ENCODE data around the gene ABCB6.

ABCB6 gene

GRCh38 chr2:219244789-219245147, 26.0 kb upstream of the ABCB6 start:
- no peak for DNase-seq (ENCODE audit: low read depth)
- H3K4me3 ChIP-seq (ENCODE audit: low read length), result peak overlapping the region; percentile 93
- peaks cover 14% of the 10 kb centered on the region for H3K36me3 ChIP-seq (ENCODE audit: control insufficient read depth, insufficient read depth, low read length, severe bottlenecking)
- no peaks in the 10 kb centered on the region for H3K9me3 ChIP-seq (ENCODE audit: control insufficient read depth, low read length)
- no peaks in the 10 kb centered on the region for H3K27me3 ChIP-seq (replicated peaks; ENCODE audit: control insufficient read depth, insufficient read depth, low read length)
- H3K9ac ChIP-seq (ENCODE audit: low read length), result peak overlapping the region; percentile 96
- peaks cover 40% of the 10 kb centered on the region for H3K4me1 ChIP-seq (ENCODE audit: control insufficient read depth, insufficient read depth, low read length)

- H3K9ac ChIP-seq (ENCODE audit: low read length), result peak overlapping the region; percentile 72
- peaks cover 21% of the 10 kb centered on the region for H3K36me3 ChIP-seq (ENCODE audit: control insufficient read depth, insufficient read depth, low read length, severe bottlenecking)
- no peaks in the 10 kb centered on the region for H3K9me3 ChIP-seq (ENCODE audit: control insufficient read depth, low read length)
- H3K4me3 ChIP-seq (ENCODE audit: low read length), result peak overlapping the region; percentile 67
- peaks cover 28% of the 10 kb centered on the region for H3K4me1 ChIP-seq (ENCODE audit: control insufficient read depth, insufficient read depth, low read length)
- no peak for DNase-seq (ENCODE audit: low read depth)
- H3K27me3 ChIP-seq (replicated peaks; ENCODE audit: control insufficient read depth, insufficient read depth, low read length), result no peaks in the 10 kb centered on the region
Observed at GRCh38 chr2:219243291-219243761, 24.6 kb upstream of the ABCB6 start.

- no peaks in the 10 kb centered on the region for H3K27me3 ChIP-seq (replicated peaks; ENCODE audit: control insufficient read depth, insufficient read depth, low read length)
- no peaks in the 10 kb centered on the region for H3K9me3 ChIP-seq (ENCODE audit: control insufficient read depth, low read length)
- no peak for DNase-seq (ENCODE audit: low read depth)
- peaks cover 10% of the 10 kb centered on the region for H3K4me1 ChIP-seq (ENCODE audit: control insufficient read depth, insufficient read depth, low read length)
- H3K9ac ChIP-seq (ENCODE audit: low read length), result no peak overlapping the region
- peaks cover 73% of the 10 kb centered on the region for H3K36me3 ChIP-seq (ENCODE audit: control insufficient read depth, insufficient read depth, low read length, severe bottlenecking)
- H3K4me3 ChIP-seq (ENCODE audit: low read length), result no peak overlapping the region
Observed at GRCh38 chr2:219234331-219234730, 15.6 kb upstream of the ABCB6 start.

GRCh38 chr2:219230059-219230540, 11.3 kb upstream of the ABCB6 start:
- DNase-seq (ENCODE audit: low read depth), result peak; percentile 73
- H3K36me3 ChIP-seq (ENCODE audit: control insufficient read depth, insufficient read depth, low read length, severe bottlenecking), result peaks cover 53% of the 10 kb centered on the region
- peak overlapping the region; percentile 93 for H3K9ac ChIP-seq (ENCODE audit: low read length)
- no peaks in the 10 kb centered on the region for H3K9me3 ChIP-seq (ENCODE audit: control insufficient read depth, low read length)
- peak overlapping the region; percentile 96 for H3K4me3 ChIP-seq (ENCODE audit: low read length)
- H3K4me1 ChIP-seq (ENCODE audit: control insufficient read depth, insufficient read depth, low read length), result peaks cover 21% of the 10 kb centered on the region
- H3K27me3 ChIP-seq (replicated peaks; ENCODE audit: control insufficient read depth, insufficient read depth, low read length), result no peaks in the 10 kb centered on the region

DNA sequence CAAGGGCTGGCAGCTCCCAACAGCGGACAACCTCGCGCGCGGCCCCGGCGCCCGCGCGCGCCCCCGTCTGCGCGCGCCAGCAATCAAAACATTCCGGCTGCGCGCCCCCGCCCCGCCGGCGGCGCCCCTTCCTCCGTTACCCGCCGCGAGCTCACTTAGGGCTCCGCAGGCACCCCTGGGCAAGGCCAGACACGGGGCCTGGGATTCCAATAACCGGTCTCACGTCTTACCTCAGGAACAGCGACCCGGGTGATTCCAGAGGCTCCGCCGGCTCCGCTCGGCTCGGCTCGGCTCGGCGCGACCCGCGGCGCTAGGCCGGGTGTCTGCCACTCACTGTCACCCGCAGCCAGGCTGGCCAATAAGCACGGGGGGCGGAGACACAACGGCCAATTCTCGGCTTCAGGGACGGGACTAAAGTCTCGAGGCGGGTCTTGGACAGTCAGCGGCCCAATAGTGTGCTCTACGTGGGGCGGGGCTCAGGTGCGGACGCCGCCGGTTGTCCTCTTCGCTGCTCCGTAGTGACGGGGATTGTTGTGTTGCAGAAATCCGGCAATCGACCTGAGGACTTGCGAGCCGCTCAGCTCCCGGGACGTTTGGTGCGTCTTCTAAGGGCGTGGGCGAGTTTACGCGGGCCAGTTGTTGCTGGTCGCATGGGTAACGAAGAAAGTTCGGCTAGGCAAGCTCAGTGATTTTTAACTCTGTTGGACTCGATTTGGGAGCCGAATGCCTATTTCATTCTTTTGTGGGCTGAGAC, 10.7 kb upstream of the ABCB6 start, which contains the start of the genes ANKZF1 and ATG9A:
Gene ANKZF1, plus strand, starts transcription at position 502 of the 754 bp plus-strand sequence. CDS start 452 bp downstream, outside the sequence.
Gene ATG9A, minus strand, starts transcription at position 332 of the 754 bp plus-strand sequence. CDS start 1,612 bp downstream, outside the sequence.
- H3K27me3 ChIP-seq (replicated peaks; ENCODE audit: control insufficient read depth, insufficient read depth, low read length), result no peaks in the 10 kb centered on the region
- H3K9ac ChIP-seq (ENCODE audit: low read length), result peak within 1 kb of the TSS; percentile 93
- H3K4me3 ChIP-seq (ENCODE audit: low read length), result peak within 1 kb of the TSS; percentile 96
- H3K4me1 ChIP-seq (ENCODE audit: control insufficient read depth, insufficient read depth, low read length), result peaks cover 21% of the 10 kb centered on the region
- DNase-seq (ENCODE audit: low read depth), result peak; percentile 100
- peaks cover 53% of the 10 kb centered on the region for H3K36me3 ChIP-seq (ENCODE audit: control insufficient read depth, insufficient read depth, low read length, severe bottlenecking)
- H3K9me3 ChIP-seq (ENCODE audit: control insufficient read depth, low read length), result no peaks in the 10 kb centered on the region

DNA sequence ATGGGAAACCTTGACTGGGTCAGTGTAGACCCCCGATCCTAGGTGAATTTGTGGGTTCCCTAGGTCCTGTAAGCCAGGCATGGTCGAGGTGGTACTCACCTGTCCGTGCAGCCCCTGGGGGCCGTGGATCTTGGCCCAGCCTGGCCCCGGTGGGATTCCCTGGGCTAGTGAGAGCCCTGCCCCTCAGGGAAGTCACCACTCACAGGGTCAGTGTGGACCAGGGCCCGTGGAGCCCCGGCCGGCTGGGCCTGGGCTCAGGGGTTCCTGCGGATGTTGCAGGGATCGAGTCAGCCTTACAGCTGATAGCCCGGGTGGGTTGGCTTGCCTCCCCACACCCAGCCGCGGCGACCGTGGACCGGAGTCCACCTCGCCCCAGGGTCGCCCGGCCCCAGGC, 10.2 kb upstream of the ABCB6 start:
- Histone ChIP-seq H3K36me3 (ENCODE audit: control insufficient read depth, insufficient read depth, low read length, severe bottlenecking) (peaks cover 53% of the 10 kb centered on the region), H3K27me3 (replicated peaks; ENCODE audit: control insufficient read depth, insufficient read depth, low read length) (no peaks in the 10 kb centered on the region), H3K4me1 (ENCODE audit: control insufficient read depth, insufficient read depth, low read length) (peaks cover 21% of the 10 kb centered on the region), H3K4me3 (ENCODE audit: low read length) (peak overlapping the region; percentile 96), H3K9ac (ENCODE audit: low read length) (peak overlapping the region; percentile 93), H3K9me3 (ENCODE audit: control insufficient read depth, low read length) (no peaks in the 10 kb centered on the region)
- no peak for DNase-seq (ENCODE audit: low read depth)

GRCh38 chr2:219228041-219228910, 9.5 kb upstream of the ABCB6 start:
- Histone ChIP-seq H3K9ac (ENCODE audit: low read length) (peak overlapping the region; percentile 93), H3K4me3 (ENCODE audit: low read length) (peak overlapping the region; percentile 96), H3K4me1 (ENCODE audit: control insufficient read depth, insufficient read depth, low read length) (peaks cover 21% of the 10 kb centered on the region), H3K9me3 (ENCODE audit: control insufficient read depth, low read length) (no peaks in the 10 kb centered on the region), H3K27me3 (replicated peaks; ENCODE audit: control insufficient read depth, insufficient read depth, low read length) (no peaks in the 10 kb centered on the region), H3K36me3 (ENCODE audit: control insufficient read depth, insufficient read depth, low read length, severe bottlenecking) (peaks cover 53% of the 10 kb centered on the region)
- peak; percentile 19 for DNase-seq (ENCODE audit: low read depth)

DNA sequence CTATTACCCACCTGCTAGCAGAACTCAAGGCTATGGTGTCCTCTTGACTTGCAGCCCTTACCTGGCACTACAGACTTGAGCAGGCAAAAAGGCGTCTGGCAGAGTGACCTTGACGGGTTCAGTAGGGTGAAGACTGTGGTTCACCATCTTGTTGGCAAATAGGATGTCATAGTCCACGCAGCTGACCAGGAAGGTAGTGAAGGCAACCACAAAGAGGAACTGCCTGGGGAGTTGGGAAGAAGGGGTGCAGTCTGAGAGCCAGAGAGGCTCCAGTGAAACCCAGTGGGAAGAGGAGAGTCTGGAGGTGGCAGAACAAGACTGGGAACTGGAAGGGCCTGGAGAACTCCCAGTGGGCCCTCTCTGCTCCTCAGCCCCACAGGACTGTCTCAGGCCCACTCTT, 6.6 kb upstream of the ABCB6 start:
- Histone ChIP-seq H3K36me3 (ENCODE audit: control insufficient read depth, insufficient read depth, low read length, severe bottlenecking) (peaks cover 66% of the 10 kb centered on the region), H3K4me3 (ENCODE audit: low read length) (no peak overlapping the region), H3K9ac (ENCODE audit: low read length) (no peak overlapping the region), H3K9me3 (ENCODE audit: control insufficient read depth, low read length) (no peaks in the 10 kb centered on the region), H3K27me3 (replicated peaks; ENCODE audit: control insufficient read depth, insufficient read depth, low read length) (no peaks in the 10 kb centered on the region), H3K4me1 (ENCODE audit: control insufficient read depth, insufficient read depth, low read length) (peaks cover 13% of the 10 kb centered on the region)
- no peak for DNase-seq (ENCODE audit: low read depth)

GRCh38 chr2:219223831-219224610, 5.3 kb upstream of the ABCB6 start:
- H3K36me3 ChIP-seq (ENCODE audit: control insufficient read depth, insufficient read depth, low read length, severe bottlenecking), result peaks cover 74% of the 10 kb centered on the region

GRCh38 chr2:219221957-219222518, 3.3 kb upstream of the ABCB6 start:
- peaks cover 73% of the 10 kb centered on the region for H3K36me3 ChIP-seq (ENCODE audit: control insufficient read depth, insufficient read depth, low read length, severe bottlenecking)
- no peak overlapping the region for H3K9ac ChIP-seq (ENCODE audit: low read length)
- H3K9me3 ChIP-seq (ENCODE audit: control insufficient read depth, low read length), result no peaks in the 10 kb centered on the region
- H3K4me3 ChIP-seq (ENCODE audit: low read length), result no peak overlapping the region
- H3K27me3 ChIP-seq (replicated peaks; ENCODE audit: control insufficient read depth, insufficient read depth, low read length), result no peaks in the 10 kb centered on the region
- H3K4me1 ChIP-seq (ENCODE audit: control insufficient read depth, insufficient read depth, low read length), result peaks cover 20% of the 10 kb centered on the region
- DNase-seq (ENCODE audit: low read depth), result no peak

More at GRCh38 chr2:219223831-219224610, 5.3 kb upstream of the ABCB6 start:
- Histone ChIP-seq H3K4me3 (ENCODE audit: low read length) (no peak overlapping the region), H3K9me3 (ENCODE audit: control insufficient read depth, low read length) (no peaks in the 10 kb centered on the region), H3K9ac (ENCODE audit: low read length) (no peak overlapping the region), H3K27me3 (replicated peaks; ENCODE audit: control insufficient read depth, insufficient read depth, low read length) (no peaks in the 10 kb centered on the region), H3K4me1 (ENCODE audit: control insufficient read depth, insufficient read depth, low read length) (peaks cover 19% of the 10 kb centered on the region)
- DNase-seq (ENCODE audit: low read depth), result no peak
